SK-N-SH treated with all-trans-retinoic acid at 6 μM for 48 hours (cell line): ENCODE measurements around the gene PLCB3.

Experiments
- OSR1 ChIP-seq: fragments of 250-450 bp; sonication (Bioruptor Pico); IDR thresholded peaks from 2 replicates; pipeline ENCODE4 v1.8.0; 2022; ENCODE audit warnings: moderate library complexity, mild to moderate bottlenecking, inconsistent platforms
- ZFP3 ChIP-seq: fragments of 250-450 bp; sonication (Bioruptor Pico); IDR thresholded peaks from 2 replicates; pipeline ENCODE4 v1.5.0; 2020; ENCODE audit warnings: mild to moderate bottlenecking, moderate library complexity
- TF ChIP-seq, protein P1 (sequence below): fragments of 250-450 bp; sonication (Bioruptor Pico); IDR thresholded peaks from 2 replicates; pipeline ENCODE4 v1.8.0; 2021; ENCODE audit warnings: low read depth, mild to moderate bottlenecking, moderate library complexity, borderline replicate concordance

DNA sequence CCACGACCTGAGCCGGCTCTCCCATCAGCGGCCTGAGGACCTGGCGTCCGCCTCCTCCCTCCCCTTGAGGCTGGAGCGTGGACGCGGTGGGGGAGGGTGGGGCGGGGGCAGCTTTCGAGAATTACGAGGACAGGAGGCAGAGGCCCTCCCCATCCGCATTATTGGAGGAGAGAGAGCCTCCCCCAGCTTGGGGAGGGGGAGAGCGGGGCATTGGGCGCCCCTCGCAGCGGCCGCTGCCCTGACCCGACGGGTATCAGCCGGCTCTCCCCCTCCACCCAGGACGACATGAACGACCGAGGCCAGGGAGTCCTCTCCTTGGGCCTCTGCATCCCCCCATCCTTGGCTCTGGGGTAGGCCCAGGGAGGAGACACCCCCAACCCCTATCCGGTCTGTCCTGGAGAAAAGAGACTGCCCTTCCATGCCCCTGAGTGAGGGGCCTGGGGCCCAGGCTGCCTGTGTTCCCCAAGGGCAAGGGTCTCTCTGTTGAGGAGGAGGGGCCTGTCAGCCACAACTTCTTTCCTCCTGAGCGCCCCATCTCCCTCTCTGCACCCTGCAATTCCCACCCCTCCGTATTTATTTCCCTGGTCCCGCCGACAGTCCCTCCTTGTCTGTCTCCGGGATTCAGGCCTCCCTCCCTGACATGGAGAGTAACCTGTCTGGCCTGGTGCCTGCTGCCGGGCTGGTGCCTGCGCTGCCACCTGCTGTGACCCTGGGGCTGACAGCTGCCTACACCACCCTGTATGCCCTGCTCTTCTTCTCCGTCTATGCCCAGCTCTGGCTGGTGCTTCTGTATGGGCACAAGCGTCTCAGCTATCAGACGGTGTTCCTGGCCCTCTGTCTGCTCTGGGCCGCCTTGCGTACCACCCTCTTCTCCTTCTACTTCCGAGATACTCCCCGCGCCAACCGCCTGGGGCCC lies 34.8 kb downstream of the PLCB3 start:
- TF ChIP-seq ZFP3 (CRISPR knock-in tag) (no peak), OSR1 (CRISPR knock-in tag) (no peak)
- TF ChIP-seq, protein P1, sequence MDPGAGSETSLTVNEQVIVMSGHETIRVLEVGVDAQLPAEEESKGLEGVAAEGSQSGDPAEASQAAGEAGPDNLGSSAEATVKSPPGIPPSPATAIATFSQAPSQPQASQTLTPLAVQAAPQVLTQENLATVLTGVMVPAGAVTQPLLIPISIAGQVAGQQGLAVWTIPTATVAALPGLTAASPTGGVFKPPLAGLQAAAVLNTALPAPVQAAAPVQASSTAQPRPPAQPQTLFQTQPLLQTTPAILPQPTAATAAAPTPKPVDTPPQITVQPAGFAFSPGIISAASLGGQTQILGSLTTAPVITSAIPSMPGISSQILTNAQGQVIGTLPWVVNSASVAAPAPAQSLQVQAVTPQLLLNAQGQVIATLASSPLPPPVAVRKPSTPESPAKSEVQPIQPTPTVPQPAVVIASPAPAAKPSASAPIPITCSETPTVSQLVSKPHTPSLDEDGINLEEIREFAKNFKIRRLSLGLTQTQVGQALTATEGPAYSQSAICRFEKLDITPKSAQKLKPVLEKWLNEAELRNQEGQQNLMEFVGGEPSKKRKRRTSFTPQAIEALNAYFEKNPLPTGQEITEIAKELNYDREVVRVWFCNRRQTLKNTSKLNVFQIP (CRISPR knock-in tag): no peak
